Activated CD4-positive, CD25-positive, alpha-beta regulatory T cell treated with anti-CD3 and anti-CD28 coated beads, Interleukin-2, amount 50 U/mL, for 72 hours (primary cell): ENCODE data around the gene ARPC2.

ENCODE experiments used
- DNase-seq: peaks from one replicate; pipeline ENCODE4 v3.0.0; 2021

ARPC2 gene

DNA sequence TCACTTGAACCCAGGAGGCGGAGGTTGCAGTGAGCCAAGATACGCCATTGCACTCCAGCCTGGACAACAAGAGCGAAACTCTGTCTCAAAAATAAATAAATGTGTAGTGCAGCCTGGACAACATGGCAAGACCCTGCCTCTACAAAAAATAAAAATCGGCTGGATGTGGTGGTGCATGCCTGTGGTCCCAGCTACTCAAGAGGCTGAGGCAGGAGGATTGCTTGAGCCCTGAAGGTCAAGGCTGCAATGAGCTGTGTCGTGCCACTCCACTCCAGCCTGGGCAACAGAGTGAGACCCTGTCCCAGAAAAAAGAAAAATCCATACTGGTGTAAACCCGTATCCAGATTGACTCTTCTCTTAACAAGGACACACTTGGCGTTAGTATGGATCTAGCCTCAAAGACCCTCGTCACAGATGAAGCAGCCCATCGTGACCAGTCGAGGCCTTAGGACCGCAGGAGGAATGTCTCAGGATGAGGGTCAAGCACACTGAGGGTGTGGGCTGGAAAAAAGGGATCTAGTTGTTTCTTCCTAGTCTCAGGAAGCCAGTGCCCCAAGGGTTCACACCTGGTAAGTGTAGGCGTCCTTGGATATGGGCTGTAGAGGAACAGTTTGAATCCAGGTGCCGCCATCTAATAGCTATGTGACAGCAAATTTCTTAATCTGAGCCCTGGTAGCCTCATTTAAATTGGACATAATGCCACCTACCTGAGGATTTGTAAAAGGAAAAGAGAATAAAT, 39.8 kb downstream of the ARPC2 start:
- DNase-seq = peak; percentile 26

DNA sequence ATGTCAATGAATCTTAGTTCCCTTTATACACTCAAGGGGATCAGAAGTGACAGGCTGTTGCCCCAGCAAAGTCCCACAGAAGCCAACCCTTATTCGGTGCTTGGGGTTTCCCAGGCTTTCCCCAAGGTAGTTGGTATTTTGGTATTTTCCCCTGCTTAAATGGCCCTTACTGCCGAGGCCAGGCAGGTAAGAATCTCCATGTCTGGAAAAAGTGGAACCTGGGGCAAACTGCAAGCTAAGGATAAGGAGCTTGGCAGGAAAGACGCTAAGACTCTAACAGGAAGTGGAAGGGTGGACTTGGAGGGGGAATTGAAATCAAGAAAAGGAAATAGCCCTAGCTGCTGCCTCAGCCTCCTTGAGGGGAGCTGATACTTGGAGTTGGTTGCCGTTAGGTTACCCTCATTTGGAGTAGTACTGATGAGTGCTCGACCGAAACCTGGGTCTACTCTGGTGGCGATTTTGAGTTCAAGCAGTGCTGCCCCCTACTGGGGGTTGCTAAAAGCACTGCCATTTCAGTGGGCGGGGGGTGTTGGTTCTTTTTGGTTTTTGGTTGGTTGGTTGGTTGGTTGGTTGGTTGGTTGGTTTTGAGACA, 40.5 kb downstream of the ARPC2 start:
- peak; percentile 73 for DNase-seq

DNA sequence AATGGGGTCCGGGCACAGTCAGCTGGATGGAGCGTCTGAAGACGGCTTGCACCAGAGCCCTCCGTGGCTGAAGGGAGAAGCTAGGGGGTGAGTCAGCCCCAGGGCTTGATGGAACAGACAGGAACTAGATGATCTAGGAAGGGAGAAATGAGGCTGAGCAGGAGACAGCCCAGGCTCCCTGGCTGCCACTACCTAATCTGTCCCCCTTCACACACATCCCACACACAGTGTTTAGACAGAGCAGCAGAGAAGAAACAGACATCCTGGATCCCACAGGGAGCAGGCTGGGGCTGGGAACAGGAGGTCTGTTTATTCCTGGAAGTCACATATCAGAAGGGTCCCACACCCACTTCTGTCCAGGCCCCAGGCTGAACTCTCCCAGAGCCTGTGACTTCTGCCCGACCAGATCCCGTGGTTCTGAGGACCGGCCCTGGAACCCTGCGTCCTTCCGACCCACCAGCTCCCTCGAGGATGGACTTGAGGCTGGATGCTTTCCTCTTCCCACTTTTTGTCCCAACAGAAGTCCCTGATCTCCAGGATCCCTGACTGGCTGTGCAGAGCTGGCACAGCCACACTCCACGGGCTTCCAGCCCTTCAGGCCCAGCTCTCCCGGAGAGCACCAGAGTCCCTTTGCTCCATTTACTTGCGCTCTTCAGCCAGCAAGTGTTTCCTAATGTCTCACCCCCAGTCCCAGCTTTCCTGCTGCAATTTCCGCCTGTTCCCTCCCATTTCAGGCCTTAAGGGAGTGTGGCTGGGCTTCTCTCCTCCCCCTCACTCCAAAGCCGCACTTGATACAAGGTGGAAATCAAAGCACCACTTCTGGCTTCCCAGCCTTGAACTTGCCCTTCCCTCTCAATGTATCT, 42.3 kb downstream of the ARPC2 start:
- no peak for DNase-seq

DNA sequence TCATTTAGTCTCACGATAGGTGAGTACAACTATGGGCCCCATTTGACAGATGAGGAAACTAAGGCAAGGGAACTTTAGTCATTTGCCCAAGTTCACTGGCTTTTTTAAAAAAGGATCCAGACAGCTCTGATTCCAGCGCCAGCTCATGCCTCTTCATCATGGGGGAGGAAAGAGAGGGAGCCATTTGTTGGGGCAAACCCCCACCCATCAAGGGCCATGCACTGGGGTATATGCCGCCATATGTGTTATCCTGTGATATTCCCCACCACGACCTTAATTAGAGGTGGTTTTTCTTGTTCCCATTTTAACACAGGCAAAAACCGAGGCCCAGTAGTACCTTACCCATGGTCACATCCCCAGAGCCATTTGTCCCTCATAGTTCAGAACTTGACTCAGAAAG, 43.2 kb downstream of the ARPC2 start:
- no peak for DNase-seq

DNA sequence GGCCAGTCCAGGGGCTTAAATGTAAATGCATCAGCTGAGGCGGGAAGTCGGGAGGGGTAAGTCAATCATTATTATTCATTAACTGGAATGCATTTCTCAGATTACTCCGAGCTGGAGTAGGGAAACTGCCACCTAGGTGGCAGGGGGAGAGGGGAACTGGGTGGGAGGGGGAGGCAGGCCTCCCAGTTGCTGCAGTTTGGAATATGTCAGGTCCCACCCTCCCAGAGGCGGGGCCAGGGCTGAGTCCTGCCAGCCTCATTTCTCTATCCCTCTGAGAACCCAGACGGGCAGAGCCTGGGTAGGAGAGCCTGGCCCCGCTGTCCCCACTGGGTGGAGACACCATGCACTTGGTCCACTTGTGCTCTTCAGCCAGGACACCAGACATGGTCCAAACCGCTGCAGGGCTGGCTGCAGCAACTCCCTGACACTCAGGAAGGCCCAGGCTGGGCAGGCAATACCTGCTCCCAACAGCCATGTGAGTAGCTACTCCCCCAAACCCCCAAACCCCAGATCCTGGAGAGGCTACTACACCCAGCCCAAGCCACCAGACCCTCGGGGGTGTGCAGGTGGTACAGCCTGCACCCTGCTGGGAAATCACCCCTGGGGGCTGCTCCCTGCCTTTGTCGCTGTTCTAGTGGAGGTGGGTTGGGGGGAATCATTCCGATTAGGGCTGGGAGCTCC, 43.9 kb downstream of the ARPC2 start, which contains the start of gene GPBAR1:
TSS of gene GPBAR1 (plus strand) at position 274 of the 681 bp plus-strand sequence. CDS start 1,710 bp downstream, outside the sequence.
- no peak for DNase-seq

DNA sequence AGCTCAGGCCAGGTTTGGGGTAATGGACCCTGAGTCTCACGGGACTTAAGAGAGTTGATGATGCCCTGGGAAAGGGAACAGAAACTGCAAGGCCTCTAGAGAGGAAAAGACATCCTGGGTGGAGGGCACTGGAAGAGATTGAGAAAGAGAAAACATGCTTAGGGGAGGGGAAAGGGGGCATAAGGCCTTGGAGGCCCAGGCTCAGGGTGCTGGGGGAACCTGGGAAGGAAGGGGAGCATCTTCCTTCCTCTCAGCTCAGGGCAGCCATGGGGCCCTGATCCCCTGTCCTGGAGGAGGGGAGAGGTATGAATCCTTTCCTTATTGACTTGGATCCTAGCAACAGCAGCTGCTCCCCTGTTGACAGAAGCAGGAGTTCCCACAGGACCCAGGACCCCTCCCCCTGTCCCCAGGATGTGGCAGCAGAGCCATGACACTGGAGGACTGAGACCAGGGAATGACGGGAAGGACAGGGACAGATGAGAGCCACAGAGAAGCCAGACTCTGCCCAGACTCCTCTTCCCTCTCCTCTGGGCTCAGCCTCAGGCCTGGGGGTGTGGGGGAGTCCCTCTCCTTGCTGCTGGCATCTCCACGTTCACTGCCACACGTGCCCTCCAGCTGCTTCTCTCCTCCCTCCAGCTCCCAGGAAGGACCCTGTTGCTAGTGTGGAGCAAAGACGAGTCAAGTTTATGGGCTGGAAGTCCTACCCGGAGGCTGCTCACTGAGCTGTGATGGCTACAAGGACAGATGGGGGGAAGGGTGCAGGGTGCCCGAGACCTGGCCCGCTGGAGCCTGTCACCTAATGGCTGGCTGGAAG, 44.6 kb downstream of the ARPC2 start:
- no peak for DNase-seq

DNA sequence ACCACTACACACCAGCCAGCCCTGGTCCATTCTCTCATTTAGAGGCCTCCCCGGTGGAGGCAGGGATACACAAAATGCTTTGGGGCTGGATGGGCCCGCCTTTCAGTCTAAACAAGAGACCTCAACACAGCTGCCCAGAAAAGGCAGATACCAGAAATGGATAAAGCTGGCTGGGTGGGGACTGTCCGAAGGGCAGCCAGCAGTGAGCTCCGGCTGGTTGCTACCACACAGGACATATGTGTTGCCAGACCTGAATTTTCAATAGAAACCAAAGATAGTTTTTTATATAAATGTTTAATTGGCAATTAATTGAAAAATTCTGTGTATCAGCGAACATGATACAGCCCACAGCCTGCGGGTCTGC, 45.2 kb downstream of the ARPC2 start:
- DNase-seq = no peak

DNA sequence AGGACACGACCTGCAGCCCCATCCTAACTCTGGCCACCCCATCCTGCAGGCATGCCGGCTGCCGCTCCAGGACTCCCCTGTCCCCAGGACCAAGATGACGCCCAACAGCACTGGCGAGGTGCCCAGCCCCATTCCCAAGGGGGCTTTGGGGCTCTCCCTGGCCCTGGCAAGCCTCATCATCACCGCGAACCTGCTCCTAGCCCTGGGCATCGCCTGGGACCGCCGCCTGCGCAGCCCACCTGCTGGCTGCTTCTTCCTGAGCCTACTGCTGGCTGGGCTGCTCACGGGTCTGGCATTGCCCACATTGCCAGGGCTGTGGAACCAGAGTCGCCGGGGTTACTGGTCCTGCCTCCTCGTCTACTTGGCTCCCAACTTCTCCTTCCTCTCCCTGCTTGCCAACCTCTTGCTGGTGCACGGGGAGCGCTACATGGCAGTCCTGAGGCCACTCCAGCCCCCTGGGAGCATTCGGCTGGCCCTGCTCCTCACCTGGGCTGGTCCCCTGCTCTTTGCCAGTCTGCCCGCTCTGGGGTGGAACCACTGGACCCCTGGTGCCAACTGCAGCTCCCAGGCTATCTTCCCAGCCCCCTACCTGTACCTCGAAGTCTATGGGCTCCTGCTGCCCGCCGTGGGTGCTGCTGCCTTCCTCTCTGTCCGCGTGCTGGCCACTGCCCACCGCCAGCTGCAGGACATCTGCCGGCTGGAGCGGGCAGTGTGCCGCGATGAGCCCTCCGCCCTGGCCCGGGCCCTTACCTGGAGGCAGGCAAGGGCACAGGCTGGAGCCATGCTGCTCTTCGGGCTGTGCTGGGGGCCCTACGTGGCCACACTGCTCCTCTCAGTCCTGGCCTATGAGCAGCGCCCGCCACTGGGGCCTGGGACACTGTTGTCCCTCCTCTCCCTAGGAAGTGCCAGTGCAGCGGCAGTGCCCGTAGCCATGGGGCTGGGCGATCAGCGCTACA, 45.9 kb downstream of the ARPC2 start:
- DNase-seq = no peak

DNA sequence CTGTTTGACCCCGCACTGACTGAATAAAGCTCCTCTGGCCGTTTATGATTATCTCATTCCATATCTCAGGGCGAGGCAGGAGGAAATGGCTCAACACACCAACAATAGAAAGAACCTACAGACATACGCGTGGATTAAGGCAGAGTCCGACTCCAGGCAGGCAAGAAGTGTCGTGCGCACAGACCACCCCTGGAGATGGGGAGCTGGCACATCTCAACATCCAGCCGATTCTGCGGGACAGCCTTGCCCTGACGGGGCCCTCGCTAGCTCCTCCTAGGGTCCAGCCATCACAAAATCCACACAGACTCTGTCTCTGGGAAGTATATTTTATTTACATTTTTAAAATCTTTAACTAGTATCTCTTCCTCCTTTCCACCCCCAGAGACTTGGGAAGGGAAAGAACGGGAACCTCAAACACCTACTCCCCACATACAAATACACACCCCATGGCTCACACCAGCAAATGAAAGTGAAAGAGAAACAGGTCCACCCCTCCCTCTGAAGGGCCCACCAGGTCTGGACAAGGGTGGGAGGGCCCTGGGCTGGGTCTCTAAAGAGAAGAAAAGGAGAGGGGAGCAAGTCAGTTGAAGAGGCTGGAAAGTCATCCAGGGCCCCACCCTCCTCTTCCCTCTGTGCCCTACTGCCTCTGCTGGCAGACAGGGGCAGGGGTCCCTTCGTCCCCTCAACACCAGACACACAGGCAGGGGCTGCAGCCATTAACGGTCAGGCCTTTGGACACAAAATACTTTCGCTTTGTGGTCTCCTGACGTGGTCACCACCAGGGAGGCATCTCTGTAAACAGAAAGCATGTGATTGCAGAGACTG, 47.0 kb downstream of the ARPC2 start:
- DNase-seq = no peak

DNA sequence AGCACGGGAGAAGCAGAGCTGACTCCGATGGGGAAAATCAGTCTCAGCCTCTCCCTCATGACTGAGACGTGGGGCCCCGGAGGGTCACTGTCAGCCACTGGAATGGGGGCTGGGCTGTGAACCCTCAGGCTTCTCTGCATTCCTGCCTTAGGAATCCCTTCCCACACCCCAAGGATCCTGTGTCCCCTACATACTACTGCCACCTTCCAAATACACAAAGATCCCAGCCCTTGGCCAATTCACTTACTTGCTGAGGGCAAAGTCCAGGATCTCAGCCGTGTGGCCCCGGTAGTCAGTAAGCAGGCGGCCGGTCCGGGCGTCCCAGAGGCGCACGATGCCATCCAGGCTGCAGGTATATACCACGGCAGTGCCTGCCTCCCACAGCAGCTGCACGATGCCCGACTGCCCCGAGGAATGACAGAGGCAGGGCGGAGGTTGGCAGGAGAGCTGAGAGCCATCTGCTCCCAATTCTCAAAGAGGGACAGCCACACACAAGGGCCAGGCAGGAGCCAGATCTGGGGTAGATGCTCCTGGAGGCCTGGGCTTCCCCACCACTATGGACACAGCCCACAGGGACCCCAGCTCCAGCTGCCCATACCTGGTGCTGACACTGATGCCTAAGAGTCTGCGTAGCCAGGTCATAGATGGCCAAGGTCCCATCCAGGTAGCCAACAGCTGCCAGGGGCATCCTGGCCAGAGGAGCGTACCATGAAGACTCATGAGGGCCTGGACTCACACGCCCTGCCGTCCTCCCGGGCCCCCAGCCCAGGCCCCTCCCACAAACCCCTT, 48.0 kb downstream of the ARPC2 start:
- no peak for DNase-seq

DNA sequence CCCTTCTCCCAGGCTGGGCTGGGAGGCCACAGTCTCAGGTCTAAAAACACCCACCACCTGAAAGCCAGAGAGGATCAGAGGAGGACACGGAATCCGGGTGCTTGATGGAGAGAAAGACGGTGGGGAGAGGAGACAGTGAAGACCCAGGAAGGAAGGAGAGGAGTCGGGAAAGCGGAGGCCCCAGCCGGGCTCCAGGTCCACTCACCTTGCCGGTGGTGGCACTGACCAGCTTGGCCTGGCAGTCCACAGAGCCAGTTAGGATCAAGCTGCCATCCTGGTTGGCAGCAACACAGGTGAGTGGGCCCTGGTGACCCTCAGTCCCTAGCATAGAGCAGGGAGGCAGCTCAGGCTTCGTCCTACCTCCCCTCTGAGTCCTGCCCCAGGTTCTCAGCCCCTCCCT, 48.6 kb downstream of the ARPC2 start:
- DNase-seq = no peak

DNA sequence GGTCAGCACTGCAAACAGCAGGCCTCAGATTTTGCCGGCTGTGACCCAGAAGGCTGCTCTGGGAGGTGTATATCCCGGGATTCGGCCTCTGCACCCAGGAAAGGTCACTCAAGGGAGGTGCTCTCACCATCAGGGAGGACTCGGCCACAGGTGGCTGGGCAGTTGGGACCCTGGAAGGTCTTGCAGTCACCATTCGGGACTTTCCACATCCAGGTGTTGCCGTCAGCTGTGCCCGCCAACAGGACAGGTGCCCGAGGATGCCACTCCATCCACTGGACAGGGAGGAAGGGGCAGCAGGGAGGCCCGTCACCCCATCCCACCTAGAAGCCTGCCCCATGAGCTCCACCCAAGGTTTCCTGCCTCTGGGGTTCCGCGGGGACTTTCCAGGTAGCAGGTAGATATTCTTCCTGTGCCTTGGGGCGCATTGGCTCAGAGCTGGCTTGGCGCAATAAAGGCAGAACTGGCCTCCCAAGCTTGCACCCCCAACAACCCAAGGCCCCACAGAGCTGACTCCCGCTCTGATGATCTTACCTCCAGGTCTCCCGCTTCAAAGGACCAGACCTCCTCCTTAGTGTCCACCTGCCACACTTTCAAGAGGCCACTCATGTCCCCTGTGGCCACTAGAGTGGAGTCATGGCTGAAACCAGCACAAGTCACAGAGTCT, 49.5 kb downstream of the ARPC2 start:
- no peak for DNase-seq

DNA sequence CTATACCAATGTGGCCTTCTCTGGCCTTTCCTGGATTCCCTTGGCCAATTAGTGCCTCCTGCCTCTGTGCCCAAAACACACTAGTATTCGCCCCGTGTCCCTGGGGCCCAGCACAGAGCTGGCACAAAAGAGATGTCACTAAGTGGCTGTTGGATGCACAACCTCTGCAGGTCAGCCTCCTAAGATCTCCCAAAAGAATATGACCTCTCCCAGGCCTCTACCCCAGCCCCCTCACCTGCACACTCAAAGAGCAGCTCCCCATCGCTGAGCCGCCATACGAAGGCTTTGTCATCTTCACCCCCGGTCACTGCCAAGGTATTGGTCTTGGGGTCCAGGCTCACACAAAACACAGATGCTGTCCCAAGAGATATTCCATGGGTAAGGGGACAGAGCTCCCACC, 50.3 kb downstream of the ARPC2 start:
- DNase-seq = no peak

DNA sequence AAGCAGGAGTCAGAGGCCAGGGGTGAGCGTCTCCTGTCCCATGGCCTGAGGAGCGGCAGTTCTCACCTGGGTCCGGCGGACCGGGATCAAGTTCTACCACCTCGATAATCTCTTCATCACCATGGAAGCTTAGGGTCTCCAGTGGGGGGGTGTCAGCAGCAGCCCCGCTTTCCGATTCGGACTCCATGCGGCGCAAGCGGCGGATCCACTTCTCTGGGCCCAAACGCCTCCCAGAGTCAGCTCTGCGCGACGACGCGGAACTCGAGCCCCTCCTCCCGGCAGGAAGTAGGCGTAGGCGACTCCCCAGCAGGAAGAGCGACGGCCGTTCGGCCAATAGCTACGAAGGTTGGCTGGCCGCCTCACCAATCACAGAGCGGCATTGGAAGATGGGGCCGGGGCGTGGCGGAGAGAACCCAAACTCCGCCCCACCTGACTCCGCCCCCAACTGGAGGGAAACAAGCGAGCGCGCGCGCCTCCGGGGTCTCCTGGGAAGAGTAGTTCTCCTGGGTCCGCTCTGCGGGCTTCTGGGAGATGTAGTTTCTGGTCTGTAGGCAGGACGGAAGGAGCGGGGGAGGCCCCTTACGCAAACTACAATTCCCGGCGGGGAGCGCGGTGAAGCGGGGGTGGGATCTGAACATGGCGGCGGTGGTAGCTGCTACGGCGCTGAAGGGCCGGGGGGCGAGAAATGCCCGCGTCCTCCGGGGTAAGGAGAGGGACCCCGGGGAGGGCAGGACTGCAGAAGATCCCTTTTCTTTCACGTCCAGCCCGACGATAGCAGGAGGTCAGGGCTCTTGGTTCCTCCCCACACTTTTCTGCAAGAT, 53.1 kb downstream of the ARPC2 start, which contains the start of the genes AAMP and PNKD:
TSS of gene AAMP (minus strand) at position 238 of the 821 bp plus-strand sequence. CDS start at position 187, 51 bp downstream.
TSS of gene PNKD (plus strand) at position 620 of the 821 bp plus-strand sequence. CDS start at position 637, 17 bp downstream.
- peak; percentile 100 for DNase-seq

DNA sequence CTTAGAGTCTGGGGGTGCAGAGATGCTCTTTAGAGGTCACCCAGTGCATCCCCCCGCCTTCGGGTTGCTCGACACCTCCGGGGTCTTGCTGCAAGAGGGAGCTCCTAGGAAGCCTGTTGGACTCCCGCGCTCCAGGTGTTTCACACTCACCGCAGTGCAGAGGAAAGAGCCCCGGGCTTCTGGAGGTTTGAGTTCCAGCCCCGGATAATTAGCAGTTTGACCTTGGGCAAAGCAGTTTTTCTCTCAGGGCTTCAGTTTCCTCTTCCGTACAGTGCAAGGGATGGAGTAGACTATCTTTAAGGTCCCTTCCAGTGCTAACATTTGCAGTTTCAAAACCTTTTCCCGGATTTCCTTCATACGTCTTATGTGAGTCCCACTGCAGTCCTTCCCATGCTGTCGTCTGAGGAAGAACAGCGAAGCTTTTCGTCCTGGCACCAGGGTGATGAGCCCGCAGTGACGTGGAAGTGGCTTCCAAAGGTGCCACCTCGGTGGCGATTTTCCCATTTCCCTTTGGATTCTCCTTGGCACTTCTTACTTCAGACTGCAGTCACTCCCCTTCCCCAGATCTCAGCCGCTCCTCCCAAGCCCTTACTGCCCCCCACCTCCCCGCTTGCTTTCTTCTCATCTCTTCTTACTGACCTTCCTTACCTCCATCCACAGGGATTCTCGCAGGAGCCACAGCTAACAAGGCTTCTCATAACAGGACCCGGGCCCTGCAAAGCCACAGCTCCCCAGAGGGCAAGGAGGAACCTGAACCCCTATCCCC, 53.9 kb downstream of the ARPC2 start:
- DNase-seq = no peak

DNA sequence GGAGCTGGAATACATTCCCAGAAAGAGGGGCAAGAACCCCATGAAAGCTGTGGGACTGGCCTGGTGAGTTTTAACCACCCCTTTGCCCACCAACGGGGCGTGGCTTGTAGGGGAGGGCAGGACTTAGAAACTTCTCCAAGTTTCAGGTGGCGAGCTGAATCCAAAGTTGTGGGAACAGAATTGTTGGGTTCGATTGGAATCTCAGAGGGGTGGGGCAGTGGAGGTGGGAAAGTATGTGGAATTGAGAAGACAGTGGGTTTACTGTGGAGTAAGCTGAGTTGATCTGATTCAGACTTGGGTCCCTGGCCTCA, 54.5 kb downstream of the ARPC2 start:
- DNase-seq = no peak
